B cell (primary cell): ENCODE results near the gene PGBD5. TPM values are rescaled to one million over a fixed set of nuclear protein-coding genes. Genes with fewer than 3 reads are reported as not detected.

ENCODE experiments used
- ATAC-seq: fragments of 200-7000 bp; cut with Tn5 transposase; one replicate; pipeline ENCODE4 v1.10.0; 2021; ENCODE audit warnings: low read depth, mild to moderate bottlenecking, moderate number of reproducible peaks, moderate library complexity
- CTCF ChIA-PET: fragments of 350-600 bp; sonication (Branson Sonifier 250); formaldehyde crosslinking; loops from one replicate; lab custom pipeline; 2021; ENCODE audit warnings: antibody characterized with exemption, inconsistent platforms; lab: Charles Lee
- POLR2A ChIA-PET: fragments of 350-600 bp; sonication (Branson Sonifier 250); formaldehyde crosslinking; loops from one replicate; lab custom pipeline; 2021; ENCODE audit warnings: antibody characterized with exemption; lab: Charles Lee
- DNase-seq: peaks from one replicate; pipeline ENCODE4 v3.0.0; 2013
- H2AFZ ChIP-seq: 2 replicates; pipeline ENCODE4 v1.6.1; 2012; ENCODE audit warnings: mild to moderate bottlenecking, low read depth, low read length; ENCODE audit not compliant: insufficient read depth, poor library complexity, severe bottlenecking
- H3K27ac ChIP-seq, 2 donors: 1 replicate in 1 of 2; 2 replicates in 1 of 2; pipeline ENCODE4 v1.5.1; 2012 to 2013; ENCODE audit warnings: low read length in 2 of 2, mild to moderate bottlenecking in 2 of 2, moderate library complexity in 1 of 2
- H3K27me3 ChIP-seq, 4 experiments: fragments of 200-600 bp in 1 of 4; sonication (generic) in 1 of 4; replicated peaks in 1 of 4; 1 replicate in 2 of 4; 2 replicates in 2 of 4; pipeline versions ENCODE4 v1.6.1 to v1.7.0; 2013 to 2016; ENCODE audit warnings: low read length in 3 of 4, mild to moderate bottlenecking in 2 of 4, mixed read lengths in 1 of 4, moderate library complexity in 1 of 4; ENCODE audit not compliant: insufficient read depth in 4 of 4, control insufficient read depth in 3 of 4; ENCODE audit errors: control extremely low read depth in 1 of 4
- H3K36me3 ChIP-seq, 2 experiments: replicated peaks in 1 of 2; 1 replicate in 1 of 2; 2 replicates in 1 of 2; pipeline versions ENCODE4 v1.6.1 to v1.7.1; 2013; ENCODE audit warnings: low read length in 1 of 2; ENCODE audit not compliant: insufficient read depth in 2 of 2, control insufficient read depth in 1 of 2; ENCODE audit errors: control extremely low read depth in 1 of 2, extremely low read depth in 1 of 2
- H3K4me1 ChIP-seq, 2 donors: fragments of 200-600 bp in 1 of 2; sonication (generic) in 1 of 2; 1 replicate in 1 of 2; 2 replicates in 1 of 2; pipeline versions ENCODE4 v1.5.1 to v1.6.1; 2013 to 2017; ENCODE audit warnings: low read length in 2 of 2; ENCODE audit not compliant: control insufficient read depth in 2 of 2, insufficient read depth in 2 of 2
- H3K4me2 ChIP-seq: replicated peaks from 2 replicates; pipeline ENCODE3; 2012; ENCODE audit warnings: mild to moderate bottlenecking, low read depth, low read length; ENCODE audit not compliant: poor library complexity, severe bottlenecking
- H3K4me3 ChIP-seq, 5 experiments: fragments of 200-600 bp in 1 of 5; sonication (generic) in 1 of 5; 1 replicate in 3 of 5; 2 replicates in 2 of 5; pipeline versions ENCODE4 v1.5.1 to v1.7.0; 2011 to 2016; ENCODE audit warnings: low read length in 4 of 5, mild to moderate bottlenecking in 4 of 5, low read depth in 2 of 5, control low read depth in 1 of 5, moderate library complexity in 1 of 5; ENCODE audit not compliant: insufficient read depth in 1 of 5; ENCODE audit errors: control extremely low read depth in 1 of 5, extremely low read depth in 1 of 5
- H3K79me2 ChIP-seq: fragments of 200-600 bp; sonication (generic); one replicate; pipeline ENCODE4 v1.6.0; 2016; ENCODE audit warnings: low read length; ENCODE audit not compliant: control insufficient read depth, insufficient read depth
- H3K9ac ChIP-seq: fragments of 200-600 bp; sonication (generic); 2 replicates; pipeline ENCODE4 v1.6.1; 2017; ENCODE audit warnings: mild to moderate bottlenecking, low read length, moderate library complexity
- H3K9me3 ChIP-seq, 3 donors: one replicate each; pipeline versions ENCODE4 v1.6.1 to v1.7.1; 2013; ENCODE audit warnings: low read length in 2 of 3; ENCODE audit not compliant: control insufficient read depth in 2 of 3, insufficient read depth in 1 of 3; ENCODE audit errors: control extremely low read depth in 1 of 3
- H4K20me1 ChIP-seq: 2 replicates; pipeline ENCODE4 v1.6.0; 2012; ENCODE audit warnings: mild to moderate bottlenecking, low read length; ENCODE audit not compliant: insufficient read depth, control insufficient read depth, poor library complexity, severe bottlenecking
- H3K27ac Mint-ChIP-seq: one replicate; pipeline ENCODE4 v1.8.0; 2021; ENCODE audit warnings: mixed read lengths
- H3K27me3 Mint-ChIP-seq: one replicate; pipeline ENCODE4 v1.8.0; 2021; ENCODE audit warnings: mixed read lengths
- H3K4me1 Mint-ChIP-seq: one replicate; pipeline ENCODE4 v1.8.0; 2021; ENCODE audit warnings: mixed read lengths
- H3K4me3 Mint-ChIP-seq: one replicate; pipeline ENCODE4 v1.8.0; 2021; ENCODE audit warnings: mixed read lengths
- H3K9me3 Mint-ChIP-seq: one replicate; pipeline ENCODE4 v1.8.0; 2022; ENCODE audit warnings: mixed read lengths; ENCODE audit not compliant: insufficient read depth
- CTCF ChIP-seq: fragments of 200-600 bp; IDR thresholded peaks from one replicate; pipeline ENCODE4 v1.8.0; 2022; ENCODE audit warnings: antibody characterized with exemption, mild to moderate bottlenecking
- EZH2 ChIP-seq: IDR thresholded peaks from 2 replicates; pipeline ENCODE4 v1.6.1; 2012; ENCODE audit warnings: borderline replicate concordance, low read depth, mild to moderate bottlenecking, moderate library complexity, low read length; ENCODE audit not compliant: insufficient read depth, poor library complexity, severe bottlenecking
- WGBS: methylation state at CpG from one replicate; pipeline ENCODE4 v1.1.5; 2013; ENCODE audit warnings: missing lambda C conversion rate; ENCODE audit not compliant: insufficient coverage; 5-methylcytosine and 5-hydroxymethylcytosine counted together
- intact Hi-C: fragments of 100-400 bp; cut with micrococcal nuclease; formaldehyde crosslinking; loops from one replicate; pipeline ENCODE4 v1.10.0; 2022
- polyA plus RNA-seq: library from polyadenylated mRNA; depleted of rRNA; stranded (reverse); fragments of >200 nt; gene quantifications from 2 replicates; pipeline ENCODE4 v1.2.3, GENCODE V29; 2012
- total RNA-seq, 2 donors: library from RNA; stranded (reverse); fragments of 120-200 nt in 1 of 2; gene quantifications; 1 replicate in 1 of 2; 2 replicates in 1 of 2; pipeline versions ENCODE4 v1.2.3 to v1.2.4, GENCODE V29; 2013 to 2022

PGBD5 gene
- total and polyA plus RNA-seq, 2 donors (not counting 1 experiment from before 2014, with no cell fraction given) = 0.07 TPM; not detected in 1

GRCh38 chr1:230355594-230355993 lies 70.5 kb downstream of the PGBD5 start:
- no peaks in the 10 kb centered on the region for H3K27me3 ChIP-seq
- ChIA-PET CTCF (no interaction called here), POLR2A (no interaction called here)
- H3K36me3 ChIP-seq = no peaks in the 10 kb centered on the region
- H2AFZ ChIP-seq = no peak overlapping the region
- no peak overlapping the region for H3K4me3 ChIP-seq
- H3K9ac ChIP-seq = no peak overlapping the region
- no peaks in the 10 kb centered on the region for H3K79me2 ChIP-seq
- DNase-seq (no peak), ATAC-seq (no peak)
- Mint-ChIP-seq H3K27ac (no peak overlapping the region), H3K27me3 (no peaks in the 10 kb centered on the region), H3K4me1 (no peaks in the 10 kb centered on the region), H3K9me3 (no peaks in the 10 kb centered on the region), H3K4me3 (no peak overlapping the region)
- WGBS = 76% methylated on average over 7 of the region's 10 CpGs
- H3K27ac ChIP-seq = no peak overlapping the region
- H3K9me3 ChIP-seq = no peaks in the 10 kb centered on the region
- TF ChIP-seq CTCF (no peak), EZH2 (no peak)
- no peaks in the 10 kb centered on the region for H4K20me1 ChIP-seq
- intact Hi-C loops = no loop called here
- no peaks in the 10 kb centered on the region for H3K4me1 ChIP-seq
- H3K4me2 ChIP-seq = no peak overlapping the region

GRCh38 chr1:230355128-230355527 lies 71.0 kb downstream of the PGBD5 start:
- ChIA-PET POLR2A (no interaction called here), CTCF (no interaction called here)
- Mint-ChIP-seq H3K4me1 (no peaks in the 10 kb centered on the region), H3K4me3 (no peak overlapping the region), H3K27ac (no peak overlapping the region), H3K9me3 (no peaks in the 10 kb centered on the region), H3K27me3 (peaks cover 3% of the 10 kb centered on the region)
- DNase-seq (no peak), ATAC-seq (no peak)
- no peaks in the 10 kb centered on the region for H4K20me1 ChIP-seq
- H3K9ac ChIP-seq = no peak overlapping the region
- intact Hi-C loops = no loop called here
- H3K9me3 ChIP-seq = no peaks in the 10 kb centered on the region
- H3K79me2 ChIP-seq = no peaks in the 10 kb centered on the region
- no peak overlapping the region for H2AFZ ChIP-seq
- no peak overlapping the region for H3K4me2 ChIP-seq
- H3K27me3 ChIP-seq = no peaks in the 10 kb centered on the region
- H3K4me1 ChIP-seq = no peaks in the 10 kb centered on the region
- no peak overlapping the region for H3K4me3 ChIP-seq
- TF ChIP-seq EZH2 (no peak), CTCF (no peak)
- 92% methylated on average over 4 of the region's 4 CpGs for WGBS
- no peak overlapping the region for H3K27ac ChIP-seq
- no peaks in the 10 kb centered on the region for H3K36me3 ChIP-seq
